Breast epithelium (tissue), 3 donors: Measurements from ENCODE around the gene DNMBP.

Experiments
- POLR2A ChIP-seq: fragments of 450-650 bp; IDR thresholded peaks from one replicate; pipeline ENCODE4 v1.6.1; 2016; ENCODE audit warnings: antibody characterized with exemption, mild to moderate bottlenecking, moderate library complexity
- POLR2AphosphoS5 ChIP-seq, 3 donors: sonication (generic); formaldehyde crosslinking; IDR thresholded peaks; one replicate each; pipeline ENCODE4 v1.6.1; 2017; ENCODE audit warnings: antibody characterized with exemption in 3 of 3
- TF ChIP-seq, protein P1 (sequence below), 3 donors: fragments of 450-650 bp; IDR thresholded peaks; one replicate each; pipeline ENCODE4 v1.5.1; 2016 to 2017; ENCODE audit warnings: antibody characterized with exemption in 3 of 3, mild to moderate bottlenecking in 3 of 3, moderate library complexity in 3 of 3

DNA sequence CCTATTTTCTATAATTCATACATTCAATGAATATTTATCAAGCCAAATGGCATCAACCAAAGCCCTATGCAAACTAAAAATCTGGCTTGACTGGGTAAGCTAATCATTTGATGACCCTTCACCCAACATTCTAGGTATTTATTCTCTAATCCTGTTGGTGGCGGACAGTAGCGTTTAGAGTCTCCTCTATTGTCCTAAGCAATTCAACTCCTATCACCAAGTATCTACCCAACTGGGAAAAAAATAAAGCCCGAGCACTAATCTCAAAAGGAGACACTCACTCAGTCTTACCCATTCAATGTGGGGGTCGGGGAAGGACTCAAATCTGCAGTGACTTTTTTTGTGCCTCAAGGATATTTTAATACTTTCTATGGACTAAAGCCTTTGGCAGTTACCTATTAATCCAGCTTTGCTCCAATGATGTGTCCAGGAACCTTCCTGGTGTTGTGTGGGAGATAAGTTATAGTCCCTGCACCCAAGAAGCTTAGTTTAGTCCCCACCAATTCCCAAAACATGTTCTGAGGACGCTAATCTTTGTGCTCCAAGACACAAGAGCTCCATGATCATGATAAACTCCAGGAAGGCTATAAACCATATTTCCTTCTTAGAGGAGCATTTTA is 30.6 kb downstream of the DNMBP start:
- TF ChIP-seq, protein P1, sequence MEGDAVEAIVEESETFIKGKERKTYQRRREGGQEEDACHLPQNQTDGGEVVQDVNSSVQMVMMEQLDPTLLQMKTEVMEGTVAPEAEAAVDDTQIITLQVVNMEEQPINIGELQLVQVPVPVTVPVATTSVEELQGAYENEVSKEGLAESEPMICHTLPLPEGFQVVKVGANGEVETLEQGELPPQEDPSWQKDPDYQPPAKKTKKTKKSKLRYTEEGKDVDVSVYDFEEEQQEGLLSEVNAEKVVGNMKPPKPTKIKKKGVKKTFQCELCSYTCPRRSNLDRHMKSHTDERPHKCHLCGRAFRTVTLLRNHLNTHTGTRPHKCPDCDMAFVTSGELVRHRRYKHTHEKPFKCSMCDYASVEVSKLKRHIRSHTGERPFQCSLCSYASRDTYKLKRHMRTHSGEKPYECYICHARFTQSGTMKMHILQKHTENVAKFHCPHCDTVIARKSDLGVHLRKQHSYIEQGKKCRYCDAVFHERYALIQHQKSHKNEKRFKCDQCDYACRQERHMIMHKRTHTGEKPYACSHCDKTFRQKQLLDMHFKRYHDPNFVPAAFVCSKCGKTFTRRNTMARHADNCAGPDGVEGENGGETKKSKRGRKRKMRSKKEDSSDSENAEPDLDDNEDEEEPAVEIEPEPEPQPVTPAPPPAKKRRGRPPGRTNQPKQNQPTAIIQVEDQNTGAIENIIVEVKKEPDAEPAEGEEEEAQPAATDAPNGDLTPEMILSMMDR (IDR thresholded peaks at IDR 0.05), result no peak
- TF ChIP-seq POLR2A (no peak), POLR2AphosphoS5 (IDR thresholded peaks at IDR 0.05) (no peak)
